KOPT-K1 (cell line): ENCODE measurements around the gene VPS54.

Experiments
- H3K27ac ChIP-seq: fragments of 200-600 bp; sonication (generic); 2 replicates; pipeline ENCODE4 v1.5.1; 2016; ENCODE audit warnings: antibody characterized with exemption, mild to moderate bottlenecking, low read depth, low read length; ENCODE audit not compliant: poor library complexity, severe bottlenecking
- H3K36me3 ChIP-seq: fragments of 200-600 bp; sonication (generic); 2 replicates; pipeline ENCODE4 v1.5.1; 2017; ENCODE audit warnings: antibody characterized with exemption, mild to moderate bottlenecking, low read length, moderate library complexity; ENCODE audit not compliant: insufficient read depth
- H3K9me3 ChIP-seq: fragments of 200-600 bp; sonication (generic); 2 replicates; pipeline ENCODE4 v1.5.1; 2017; ENCODE audit warnings: antibody characterized with exemption, low read length, mild to moderate bottlenecking; ENCODE audit not compliant: insufficient read depth, poor library complexity, severe bottlenecking

Gene VPS54, protein sequence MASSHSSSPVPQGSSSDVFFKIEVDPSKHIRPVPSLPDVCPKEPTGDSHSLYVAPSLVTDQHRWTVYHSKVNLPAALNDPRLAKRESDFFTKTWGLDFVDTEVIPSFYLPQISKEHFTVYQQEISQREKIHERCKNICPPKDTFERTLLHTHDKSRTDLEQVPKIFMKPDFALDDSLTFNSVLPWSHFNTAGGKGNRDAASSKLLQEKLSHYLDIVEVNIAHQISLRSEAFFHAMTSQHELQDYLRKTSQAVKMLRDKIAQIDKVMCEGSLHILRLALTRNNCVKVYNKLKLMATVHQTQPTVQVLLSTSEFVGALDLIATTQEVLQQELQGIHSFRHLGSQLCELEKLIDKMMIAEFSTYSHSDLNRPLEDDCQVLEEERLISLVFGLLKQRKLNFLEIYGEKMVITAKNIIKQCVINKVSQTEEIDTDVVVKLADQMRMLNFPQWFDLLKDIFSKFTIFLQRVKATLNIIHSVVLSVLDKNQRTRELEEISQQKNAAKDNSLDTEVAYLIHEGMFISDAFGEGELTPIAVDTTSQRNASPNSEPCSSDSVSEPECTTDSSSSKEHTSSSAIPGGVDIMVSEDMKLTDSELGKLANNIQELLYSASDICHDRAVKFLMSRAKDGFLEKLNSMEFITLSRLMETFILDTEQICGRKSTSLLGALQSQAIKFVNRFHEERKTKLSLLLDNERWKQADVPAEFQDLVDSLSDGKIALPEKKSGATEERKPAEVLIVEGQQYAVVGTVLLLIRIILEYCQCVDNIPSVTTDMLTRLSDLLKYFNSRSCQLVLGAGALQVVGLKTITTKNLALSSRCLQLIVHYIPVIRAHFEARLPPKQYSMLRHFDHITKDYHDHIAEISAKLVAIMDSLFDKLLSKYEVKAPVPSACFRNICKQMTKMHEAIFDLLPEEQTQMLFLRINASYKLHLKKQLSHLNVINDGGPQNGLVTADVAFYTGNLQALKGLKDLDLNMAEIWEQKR

DNA sequence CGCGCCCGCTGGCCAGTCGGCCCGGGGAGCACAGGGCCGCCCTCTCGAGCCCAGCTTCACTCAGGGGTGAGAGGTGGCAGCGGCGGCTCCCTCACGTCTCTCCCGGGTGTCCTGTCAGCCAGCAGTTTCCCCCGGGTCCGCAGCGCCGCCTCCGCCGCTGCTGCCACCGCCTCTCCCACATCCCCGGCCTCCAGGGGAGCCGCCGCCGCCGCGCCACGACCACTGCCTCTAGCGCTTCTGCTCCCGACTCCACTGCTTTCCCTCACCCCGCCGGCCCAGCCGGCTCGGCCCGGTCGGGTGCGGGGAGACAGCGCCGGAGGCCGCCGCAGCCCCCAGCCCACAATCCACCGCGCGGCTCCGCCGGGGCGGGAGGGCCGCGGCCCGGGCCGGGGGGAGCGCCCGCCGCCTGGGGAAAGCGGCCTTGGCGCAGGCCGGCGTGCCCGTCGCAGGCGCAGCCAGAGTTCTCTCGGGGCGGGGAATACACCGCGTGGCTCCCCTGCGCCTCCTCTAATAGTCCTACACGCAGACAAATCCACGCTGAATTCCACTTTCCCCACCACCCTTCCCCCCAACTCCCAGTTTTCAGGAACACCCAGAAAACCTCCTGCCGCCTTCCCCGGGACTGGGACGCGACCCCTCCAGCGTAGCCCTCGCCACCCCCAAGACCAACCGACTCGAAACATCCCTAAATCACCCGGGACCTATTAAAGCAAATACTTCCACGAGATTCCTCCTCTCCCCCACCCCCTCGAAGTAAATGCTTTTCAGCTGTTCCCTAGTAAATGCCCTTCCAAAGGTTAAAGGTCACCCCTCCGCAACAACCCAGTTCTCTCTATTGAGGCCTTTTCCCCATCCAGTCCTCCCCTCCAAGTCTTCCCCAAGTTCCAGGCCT lies at the start of gene VPS54:
TSS of gene VPS54 (minus strand) at position 346 of the 892 bp plus-strand sequence. CDS start 35,429 bp downstream, outside the sequence.
- Histone ChIP-seq H3K36me3 (no peaks in the 10 kb centered on the region), H3K9me3 (no peaks in the 10 kb centered on the region), H3K27ac (peak within 1 kb of the TSS; percentile 81)

DNA sequence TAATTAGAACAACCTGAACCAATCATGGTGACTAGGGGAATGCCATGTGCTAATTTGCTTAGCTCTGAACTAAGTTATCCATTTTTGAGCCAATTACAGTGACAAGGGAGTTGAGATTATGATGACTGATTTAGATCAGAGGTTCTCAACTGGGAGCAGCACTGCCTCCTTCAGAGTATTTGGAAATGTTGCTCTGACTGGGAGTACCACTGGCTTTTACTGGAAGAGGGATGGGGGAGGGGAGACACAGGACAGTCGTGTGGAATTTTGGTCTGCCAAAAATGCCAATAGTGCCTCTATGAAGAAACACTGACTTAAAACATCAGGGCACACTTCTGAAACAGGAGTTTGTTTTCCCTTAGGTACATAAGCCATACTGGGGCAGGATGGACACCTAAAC lies 48.1 kb upstream of the VPS54 start:
- Histone ChIP-seq H3K36me3 (no peaks in the 10 kb centered on the region), H3K27ac (no peak overlapping the region), H3K9me3 (no peaks in the 10 kb centered on the region)

DNA sequence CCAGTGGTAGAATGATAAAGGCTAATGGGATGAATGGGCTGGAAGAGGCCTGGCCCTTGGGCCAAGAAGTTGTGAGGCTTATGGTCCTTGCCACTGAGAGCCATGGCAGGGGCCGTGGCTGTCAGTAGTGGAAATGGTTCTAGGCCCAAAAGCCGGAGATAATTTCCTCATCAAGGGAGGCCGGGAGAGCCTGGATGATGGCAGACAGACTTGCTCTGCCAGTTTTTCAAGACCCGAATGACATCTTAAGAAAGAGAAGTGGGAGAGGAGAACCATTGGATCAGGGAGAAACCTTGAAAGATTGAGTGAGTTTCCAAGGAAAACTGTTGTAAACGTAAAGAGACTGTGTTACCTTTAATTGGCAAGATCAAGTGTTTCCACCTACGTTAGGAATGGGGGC lies 46.3 kb upstream of the VPS54 start:
- no peaks in the 10 kb centered on the region for H3K36me3 ChIP-seq
- H3K9me3 ChIP-seq = no peaks in the 10 kb centered on the region
- no peak overlapping the region for H3K27ac ChIP-seq

DNA sequence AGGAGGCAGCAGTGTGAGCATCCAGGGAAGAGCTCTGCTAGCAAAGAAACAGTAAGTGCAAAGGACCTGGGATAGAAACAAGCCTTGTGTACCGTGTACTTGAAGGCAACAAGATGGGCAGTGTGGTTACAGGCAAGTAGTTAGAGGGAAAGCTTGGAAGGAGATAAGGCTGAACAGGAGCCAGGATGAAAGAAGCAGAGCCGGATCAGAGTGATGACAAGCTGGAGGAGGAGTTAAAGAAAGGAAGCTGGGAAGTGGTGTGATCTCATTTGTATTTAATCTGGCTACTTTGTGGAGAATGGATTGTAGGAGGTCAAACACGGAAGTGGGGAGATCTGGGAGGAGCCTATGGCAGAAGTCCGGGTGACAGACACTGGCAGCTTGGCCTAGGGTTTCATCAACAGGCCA lies 44.7 kb upstream of the VPS54 start:
- Histone ChIP-seq H3K27ac (no peak overlapping the region), H3K36me3 (no peaks in the 10 kb centered on the region), H3K9me3 (no peaks in the 10 kb centered on the region)

DNA sequence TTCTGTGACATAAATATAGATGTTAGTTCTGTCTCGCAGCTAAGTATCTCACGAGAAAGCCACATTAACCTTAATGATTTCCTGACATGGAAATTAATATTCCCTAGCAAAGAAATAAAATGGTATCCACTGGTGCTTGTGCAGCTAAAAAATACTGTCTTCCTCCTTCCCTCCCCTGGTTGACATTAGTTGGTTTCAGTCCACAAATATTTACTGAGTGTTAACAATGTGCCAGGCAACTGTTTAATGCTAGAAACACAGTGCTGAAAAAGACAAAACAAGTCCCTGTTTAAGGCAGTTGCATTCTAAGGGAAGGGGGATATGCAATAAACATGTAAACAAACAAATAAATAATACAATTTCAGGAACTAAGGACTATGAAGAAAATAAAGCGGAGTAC lies 44.2 kb upstream of the VPS54 start:
- Histone ChIP-seq H3K27ac (no peak overlapping the region), H3K36me3 (no peaks in the 10 kb centered on the region), H3K9me3 (no peaks in the 10 kb centered on the region)

DNA sequence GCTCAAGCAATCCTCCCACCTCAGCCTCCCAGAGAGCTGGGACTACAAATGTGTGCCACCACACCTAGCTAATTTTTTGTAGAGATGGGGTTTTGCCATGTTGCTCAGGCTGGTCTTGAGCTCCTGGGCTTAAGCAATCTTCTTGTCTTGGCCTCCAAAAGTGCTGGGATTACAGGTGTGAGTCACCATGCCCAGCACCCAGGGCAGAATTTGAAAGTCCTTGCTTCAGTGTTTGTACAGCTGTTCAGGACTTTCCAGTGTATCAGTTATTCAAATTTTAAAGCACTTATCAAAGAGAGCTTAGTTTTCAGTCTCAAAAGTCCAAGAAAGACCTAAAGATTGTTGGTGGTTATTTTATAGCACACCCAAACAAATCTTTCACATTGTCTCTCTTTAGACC lies 43.6 kb upstream of the VPS54 start:
- H3K9me3 ChIP-seq = no peaks in the 10 kb centered on the region
- no peak overlapping the region for H3K27ac ChIP-seq
- no peaks in the 10 kb centered on the region for H3K36me3 ChIP-seq

DNA sequence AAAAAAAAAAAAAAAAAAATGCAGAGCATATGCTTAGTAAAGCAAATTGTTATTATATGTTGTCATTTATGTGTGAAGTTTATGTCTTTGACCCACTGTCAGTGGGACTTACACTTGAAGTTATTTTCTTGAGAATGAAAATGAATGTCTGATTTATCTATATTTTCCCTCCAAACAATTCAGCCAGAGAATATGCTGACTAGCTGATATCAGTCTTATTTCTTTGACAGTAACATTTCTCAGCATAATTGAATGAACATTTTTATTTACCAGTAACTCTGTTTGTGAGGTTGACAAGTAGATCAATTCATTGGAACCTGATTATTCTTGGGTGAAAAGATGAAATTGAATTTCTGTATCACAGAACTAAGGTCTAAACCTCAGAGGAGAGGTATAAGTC lies 40.0 kb upstream of the VPS54 start:
- Histone ChIP-seq H3K9me3 (no peaks in the 10 kb centered on the region), H3K27ac (no peak overlapping the region), H3K36me3 (no peaks in the 10 kb centered on the region)

DNA sequence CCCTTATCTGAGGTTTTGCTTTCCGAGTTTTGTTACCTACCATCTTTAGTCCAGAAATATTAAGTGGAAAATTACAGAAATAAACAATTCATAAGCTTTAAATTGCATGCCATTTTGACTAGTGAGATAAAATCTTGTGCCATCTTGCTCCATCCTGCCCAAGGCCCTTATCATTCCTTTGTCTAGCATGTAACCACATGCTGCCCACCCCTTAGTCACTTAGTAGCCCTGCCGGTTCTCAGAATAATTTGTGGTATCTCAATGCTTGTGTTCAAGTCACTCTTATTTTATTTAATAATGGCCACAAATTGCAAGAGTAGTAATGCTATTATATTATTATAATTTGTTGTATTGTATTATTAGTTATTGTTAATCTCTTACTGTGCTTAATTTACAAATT lies 36.8 kb upstream of the VPS54 start:
- Histone ChIP-seq H3K9me3 (no peaks in the 10 kb centered on the region), H3K36me3 (no peaks in the 10 kb centered on the region), H3K27ac (no peak overlapping the region)

DNA sequence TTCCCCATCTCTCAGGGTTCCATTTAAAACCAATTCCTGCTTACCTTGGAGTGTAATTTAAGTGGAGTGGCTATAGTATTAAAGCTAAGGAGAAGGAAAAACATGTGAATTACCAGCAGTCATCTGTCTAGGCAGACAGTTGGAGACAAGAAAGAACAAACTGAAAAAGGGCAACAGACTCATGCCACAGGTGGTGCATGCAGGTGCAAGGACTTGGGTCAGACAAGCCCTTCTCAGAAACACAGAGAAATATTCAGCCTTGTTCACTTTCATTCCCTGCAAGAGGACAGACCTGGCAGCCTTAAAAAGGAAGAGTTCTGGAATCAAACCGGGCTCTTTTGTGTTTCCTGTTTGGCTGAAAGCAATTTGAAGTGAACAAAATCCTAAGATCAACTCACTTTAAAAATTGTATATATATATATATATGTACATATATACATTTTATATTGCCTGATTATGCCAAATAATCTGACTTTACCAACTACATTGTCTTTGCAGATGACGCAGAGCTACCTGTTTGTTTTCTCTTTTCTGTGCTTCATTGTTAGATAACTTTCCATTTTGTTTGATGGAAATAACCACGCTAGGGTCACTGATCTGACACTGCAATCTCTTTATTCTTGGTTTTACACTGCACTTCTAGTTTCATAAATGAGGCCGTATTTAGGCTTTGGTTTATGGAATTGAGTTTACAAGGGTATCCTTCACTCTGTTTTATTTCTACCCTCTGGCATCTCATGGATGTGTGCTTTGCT lies 35.1 kb upstream of the VPS54 start:
- no peak overlapping the region for H3K27ac ChIP-seq
- H3K9me3 ChIP-seq = no peaks in the 10 kb centered on the region
- H3K36me3 ChIP-seq = no peaks in the 10 kb centered on the region

DNA sequence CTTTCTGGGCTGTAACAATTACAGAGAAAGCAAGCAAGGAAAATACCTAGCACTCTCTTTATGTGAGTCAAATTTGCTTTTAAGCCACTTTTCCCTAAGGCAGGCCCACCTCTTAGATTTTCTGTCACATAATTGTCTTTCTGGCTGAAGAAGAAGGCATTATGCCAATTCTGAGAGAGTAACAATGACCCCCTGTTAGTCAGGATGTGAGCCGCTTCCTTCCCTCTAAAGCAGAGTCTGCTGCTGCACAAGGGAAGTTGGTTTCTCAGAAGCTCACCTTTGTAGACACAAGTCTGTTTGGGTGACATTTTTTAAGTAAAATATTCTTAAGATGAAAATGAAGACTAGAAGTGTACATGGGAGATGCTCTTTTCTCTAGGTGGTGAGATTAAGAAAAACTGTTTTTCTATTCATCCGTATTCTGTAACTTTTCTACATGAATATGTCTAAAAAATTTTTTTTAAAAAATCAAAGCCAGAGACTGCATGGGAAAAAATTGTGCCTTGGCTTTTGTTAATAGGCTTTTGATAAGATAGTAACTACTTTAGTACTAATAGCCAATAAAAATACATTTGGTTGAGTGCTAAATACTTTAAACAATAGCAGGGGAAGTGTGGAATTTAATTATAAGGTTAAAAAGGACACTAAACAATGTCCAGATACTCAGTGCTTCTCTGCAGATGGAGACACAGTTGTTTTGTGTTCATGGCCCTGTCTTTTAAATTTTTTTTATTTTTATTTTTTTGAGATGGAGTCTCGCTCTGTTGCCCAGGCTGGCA lies 33.4 kb upstream of the VPS54 start:
- H3K36me3 ChIP-seq = no peaks in the 10 kb centered on the region
- H3K9me3 ChIP-seq = no peaks in the 10 kb centered on the region
- H3K27ac ChIP-seq = no peak overlapping the region

DNA sequence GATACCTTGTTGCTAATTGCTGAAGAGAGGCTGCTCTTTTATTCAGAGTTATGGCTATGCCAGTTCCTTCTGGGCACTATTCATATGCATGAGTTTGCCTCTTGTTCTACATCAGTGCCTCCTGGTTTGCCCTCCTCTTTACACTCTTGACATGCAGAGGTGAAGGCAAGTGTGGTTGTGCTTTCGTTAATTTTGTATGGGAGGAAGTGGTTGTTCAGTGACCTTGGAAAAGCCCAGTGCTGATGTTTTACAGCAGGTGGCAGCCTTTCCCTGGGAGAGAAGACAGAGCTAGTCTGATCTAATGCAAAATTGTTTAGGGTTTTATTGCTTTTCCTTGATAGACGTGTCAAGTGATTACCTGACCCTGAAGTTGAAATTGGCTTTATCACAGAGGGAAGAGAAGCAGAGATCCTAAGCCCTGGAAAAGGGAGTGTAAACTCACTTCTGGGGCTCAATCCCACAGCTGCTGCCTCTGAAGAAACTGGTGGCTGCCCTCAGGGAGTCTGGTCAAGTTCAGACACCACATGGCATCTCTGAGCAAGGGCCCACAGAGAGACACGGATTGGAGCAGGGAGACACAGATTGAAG lies 30.5 kb upstream of the VPS54 start:
- H3K36me3 ChIP-seq = no peaks in the 10 kb centered on the region
- H3K27ac ChIP-seq = no peak overlapping the region

DNA sequence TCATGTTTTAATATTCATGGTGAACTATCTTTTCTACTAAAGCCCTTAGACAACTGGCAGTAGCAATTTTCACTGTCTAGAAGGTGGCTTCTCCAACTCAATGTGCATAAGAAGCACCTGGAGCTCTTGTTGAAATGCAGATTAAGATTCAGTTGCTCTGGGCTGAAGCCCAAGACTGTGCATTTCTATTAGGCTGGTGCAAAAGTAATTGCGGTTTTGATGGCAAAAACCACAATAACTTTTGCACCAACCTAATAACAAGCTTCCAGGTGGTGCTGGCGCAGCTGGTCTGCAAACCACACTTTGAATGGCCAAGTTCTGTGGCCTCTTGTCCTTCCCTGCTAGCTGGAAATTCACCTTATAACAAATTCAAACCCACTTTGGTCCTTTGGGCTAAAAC lies 26.7 kb upstream of the VPS54 start:
- Histone ChIP-seq H3K27ac (no peak overlapping the region), H3K36me3 (no peaks in the 10 kb centered on the region), H3K9me3 (no peaks in the 10 kb centered on the region)

More for the DNA sequence above, 30.5 kb upstream of the VPS54 start:
- no peaks in the 10 kb centered on the region for H3K9me3 ChIP-seq

DNA sequence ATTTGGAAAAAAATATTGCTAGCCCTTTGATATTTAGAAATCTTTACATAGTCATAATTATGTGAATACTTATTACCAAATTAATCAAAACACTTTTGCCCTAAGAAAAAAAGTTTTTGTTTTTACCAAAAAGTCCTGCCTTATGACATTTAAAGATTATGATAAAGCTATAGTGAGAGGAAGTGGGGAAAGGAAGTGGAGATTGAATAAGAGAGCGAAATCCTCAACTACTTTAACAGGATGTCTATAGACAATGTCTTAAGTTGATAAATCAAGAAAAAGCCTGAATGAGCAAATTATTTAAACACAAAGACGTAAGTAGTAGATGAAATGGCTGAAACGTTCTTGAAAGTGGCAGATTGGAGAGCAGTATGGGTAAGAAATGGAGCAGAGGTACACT lies 20.9 kb upstream of the VPS54 start:
- Histone ChIP-seq H3K9me3 (no peaks in the 10 kb centered on the region), H3K27ac (no peak overlapping the region), H3K36me3 (no peaks in the 10 kb centered on the region)
